ENCODE data around the gene BICDL1. TPM values are rescaled to one million over a fixed set of nuclear protein-coding genes. Genes with fewer than 3 reads are reported as not detected.

BICDL1 gene
- total and polyA plus RNA-seq, 2 donors (not counting 3 experiments of a cell fraction or from before 2014, with no cell fraction given) = 0.19 TPM; not detected in 1

DNA sequence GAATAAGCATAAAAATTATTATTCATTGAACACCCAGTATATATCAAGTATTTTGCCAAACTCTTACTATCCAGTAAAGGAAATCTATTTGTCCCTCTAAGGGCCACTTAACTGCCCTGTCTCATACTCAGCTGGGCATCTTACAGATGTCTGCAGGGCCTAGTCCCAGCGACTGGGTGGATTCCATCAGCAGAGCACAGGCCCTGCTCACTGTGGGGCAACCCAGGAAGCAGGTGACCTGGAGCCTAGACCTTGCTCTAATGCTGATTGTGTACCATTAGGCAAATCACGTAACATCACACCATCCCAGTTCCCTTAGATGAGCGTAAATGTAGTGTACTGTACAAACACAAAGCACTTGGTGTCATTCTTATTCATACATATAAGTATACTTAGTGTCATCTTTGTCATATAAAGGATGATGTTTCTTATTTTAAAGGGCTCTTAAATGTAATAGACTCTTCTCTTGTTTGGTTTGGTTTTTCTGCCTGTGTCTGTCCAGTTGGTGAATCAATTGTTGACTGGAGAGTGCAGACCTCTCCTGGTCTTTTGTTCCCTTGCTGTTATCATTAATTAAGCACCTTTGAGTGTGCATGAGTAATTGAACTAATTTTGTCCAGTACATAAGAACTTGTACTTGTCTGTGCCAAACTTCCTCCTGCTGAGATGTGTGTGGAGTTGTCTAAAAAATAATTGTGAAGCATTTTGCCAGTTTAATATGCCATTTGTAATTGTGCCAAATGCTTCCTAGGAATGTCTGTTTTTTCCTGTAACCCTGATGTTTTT, 78.2 kb downstream of the BICDL1 start:
- H2AFZ ChIP-seq (ENCODE audit: low read depth, low read length) = no peak overlapping the region
- H3K9me3 ChIP-seq (replicated peaks; ENCODE audit: control insufficient read depth, insufficient read depth, low read length) = no peaks in the 10 kb centered on the region
- H3K36me3 ChIP-seq (ENCODE audit: control insufficient read depth in 2 of 2, extremely low read depth in 1 of 2, insufficient read depth in 2 of 2, low read length in 2 of 2) = no peaks in the 10 kb centered on the region
- no peaks in the 10 kb centered on the region for H3K4me1 ChIP-seq (ENCODE audit: control insufficient read depth, extremely low read depth, insufficient read depth, low read length)
- no TSS peak for BruUV-seq (replicated peaks)
- no peak overlapping the region for H3K4me2 ChIP-seq (ENCODE audit: insufficient read depth, low read length)
- ChIA-PET POLR2A (no interaction called here), CTCF (no interaction called here)
- dilution Hi-C loops (cut with MboI; ENCODE audit: extremely low pct_ligation_motif_present, low sequenced_read_pairs) (no loop called here), intact Hi-C loops (cut with micrococcal nuclease) (no loop called here)
- H3K9me1 ChIP-seq (replicated peaks; ENCODE audit: control insufficient read depth, extremely low read depth, insufficient read depth, low read length) = no peaks in the 10 kb centered on the region
- FAIRE-seq (no peak), DNase-seq (ENCODE audit: low read depth, low spot score) (no peak)
- H3K4me3 ChIP-seq (replicated peaks in 1 of 3; ENCODE audit: insufficient read depth in 1 of 3, low read depth in 1 of 3, low read length in 3 of 3) = no peak overlapping the region
- TF ChIP-seq GATA2 (IDR thresholded peaks at IDR 0.05; ENCODE audit: insufficient read depth, insufficient read length, low read depth, low read length) = no peak
- TF ChIP-seq POLR2A (IDR thresholded peaks at IDR 0.05; ENCODE audit: low read depth, low read length) = no peak
- no peak for TF ChIP-seq JUN (IDR thresholded peaks at IDR 0.05; ENCODE audit: borderline replicate concordance, insufficient read depth, insufficient read length, low read depth)
- TF ChIP-seq FOS (IDR thresholded peaks at IDR 0.05; ENCODE audit: borderline replicate concordance, insufficient read depth, low read length) = no peak
- no peak for TF ChIP-seq POLR2AphosphoS5 (IDR thresholded peaks at IDR 0.05; ENCODE audit: insufficient read depth, low read depth, low read length)
- H4K20me1 ChIP-seq (replicated peaks; ENCODE audit: control insufficient read depth, extremely low read depth, insufficient read depth, low read length) = no peaks in the 10 kb centered on the region
- no peak overlapping the region for H3K27ac ChIP-seq (ENCODE audit: insufficient read depth, low read depth, low read length)
- H3K27me3 ChIP-seq (ENCODE audit: control insufficient read depth in 2 of 2, insufficient read depth in 2 of 2, low read length in 2 of 2) = peaks cover 25 to 37% of the 10 kb centered on the region in 2 experiments
- no peak overlapping the region for H3K9ac ChIP-seq (replicated peaks; ENCODE audit: extremely low read depth, insufficient read depth, low read length)
- no peaks in the 10 kb centered on the region for H3K79me2 ChIP-seq (ENCODE audit: control insufficient read depth, insufficient read depth, low read length)

DNA sequence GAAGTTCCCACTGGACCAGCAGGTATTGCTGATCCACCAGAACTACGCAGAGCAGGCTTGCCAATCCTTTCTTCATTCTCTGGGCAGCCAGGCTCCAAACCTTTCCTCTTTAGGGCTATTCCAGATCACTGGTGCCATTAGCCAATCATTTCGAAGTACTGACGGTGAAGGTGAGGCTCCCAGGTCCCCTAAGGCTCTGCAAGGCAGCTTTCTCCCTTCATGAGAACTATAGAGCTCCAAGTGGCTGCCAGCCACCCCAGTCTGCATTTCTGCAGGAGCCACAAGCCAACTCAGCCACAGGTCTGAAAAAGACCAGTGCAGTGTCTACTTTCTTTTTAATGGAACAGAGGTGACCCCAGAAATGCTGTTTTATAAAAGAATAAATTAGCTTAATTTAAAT, 78.9 kb downstream of the BICDL1 start:
- DNase-seq (ENCODE audit: low read depth, low spot score) (no peak), FAIRE-seq (no peak)
- Histone ChIP-seq H3K9me1 (replicated peaks; ENCODE audit: control insufficient read depth, extremely low read depth, insufficient read depth, low read length) (no peaks in the 10 kb centered on the region), H3K79me2 (ENCODE audit: control insufficient read depth, insufficient read depth, low read length) (no peaks in the 10 kb centered on the region), H3K9ac (replicated peaks; ENCODE audit: extremely low read depth, insufficient read depth, low read length) (no peak overlapping the region), H3K9me3 (replicated peaks; ENCODE audit: control insufficient read depth, insufficient read depth, low read length) (no peaks in the 10 kb centered on the region), H3K27me3 (ENCODE audit: control insufficient read depth in 2 of 2, insufficient read depth in 2 of 2, low read length in 2 of 2) (peaks cover 20 to 31% of the 10 kb centered on the region in 2 experiments), H3K36me3 (ENCODE audit: control insufficient read depth in 2 of 2, extremely low read depth in 1 of 2, insufficient read depth in 2 of 2, low read length in 2 of 2) (no peaks in the 10 kb centered on the region), H3K4me1 (ENCODE audit: control insufficient read depth, extremely low read depth, insufficient read depth, low read length) (no peaks in the 10 kb centered on the region), H4K20me1 (replicated peaks; ENCODE audit: control insufficient read depth, extremely low read depth, insufficient read depth, low read length) (no peaks in the 10 kb centered on the region), H3K4me3 (replicated peaks in 1 of 3; ENCODE audit: insufficient read depth in 1 of 3, low read depth in 1 of 3, low read length in 3 of 3) (no peak overlapping the region), H2AFZ (ENCODE audit: low read depth, low read length) (no peak overlapping the region), H3K4me2 (ENCODE audit: insufficient read depth, low read length) (no peak overlapping the region), H3K27ac (ENCODE audit: insufficient read depth, low read depth, low read length) (no peak overlapping the region)
- intact Hi-C loops (cut with micrococcal nuclease) (no loop called here), dilution Hi-C loops (cut with MboI; ENCODE audit: extremely low pct_ligation_motif_present, low sequenced_read_pairs) (no loop called here)
- BruUV-seq (replicated peaks) = no TSS peak
- CTCF ChIA-PET = no interaction called here
- no peak for TF ChIP-seq EZH2 (IDR thresholded peaks at IDR 0.05; ENCODE audit: borderline replicate concordance, low read depth, low read length, severe bottlenecking)
- TF ChIP-seq, protein P1, sequence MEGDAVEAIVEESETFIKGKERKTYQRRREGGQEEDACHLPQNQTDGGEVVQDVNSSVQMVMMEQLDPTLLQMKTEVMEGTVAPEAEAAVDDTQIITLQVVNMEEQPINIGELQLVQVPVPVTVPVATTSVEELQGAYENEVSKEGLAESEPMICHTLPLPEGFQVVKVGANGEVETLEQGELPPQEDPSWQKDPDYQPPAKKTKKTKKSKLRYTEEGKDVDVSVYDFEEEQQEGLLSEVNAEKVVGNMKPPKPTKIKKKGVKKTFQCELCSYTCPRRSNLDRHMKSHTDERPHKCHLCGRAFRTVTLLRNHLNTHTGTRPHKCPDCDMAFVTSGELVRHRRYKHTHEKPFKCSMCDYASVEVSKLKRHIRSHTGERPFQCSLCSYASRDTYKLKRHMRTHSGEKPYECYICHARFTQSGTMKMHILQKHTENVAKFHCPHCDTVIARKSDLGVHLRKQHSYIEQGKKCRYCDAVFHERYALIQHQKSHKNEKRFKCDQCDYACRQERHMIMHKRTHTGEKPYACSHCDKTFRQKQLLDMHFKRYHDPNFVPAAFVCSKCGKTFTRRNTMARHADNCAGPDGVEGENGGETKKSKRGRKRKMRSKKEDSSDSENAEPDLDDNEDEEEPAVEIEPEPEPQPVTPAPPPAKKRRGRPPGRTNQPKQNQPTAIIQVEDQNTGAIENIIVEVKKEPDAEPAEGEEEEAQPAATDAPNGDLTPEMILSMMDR (IDR thresholded peaks at IDR 0.05; ENCODE audit: extremely low read depth in 1 of 2, insufficient read depth in 1 of 2, low read depth in 1 of 2, low read length in 2 of 2) = no peak
- no peak for TF ChIP-seq POLR2AphosphoS5 (IDR thresholded peaks at IDR 0.05; ENCODE audit: insufficient read depth, low read depth, low read length)
- no peak for TF ChIP-seq GATA2 (IDR thresholded peaks at IDR 0.05; ENCODE audit: insufficient read depth, insufficient read length, low read depth, low read length)
- TF ChIP-seq, protein P2, sequence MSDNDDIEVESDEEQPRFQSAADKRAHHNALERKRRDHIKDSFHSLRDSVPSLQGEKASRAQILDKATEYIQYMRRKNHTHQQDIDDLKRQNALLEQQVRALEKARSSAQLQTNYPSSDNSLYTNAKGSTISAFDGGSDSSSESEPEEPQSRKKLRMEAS (IDR thresholded peaks at IDR 0.05; ENCODE audit: insufficient read depth, insufficient read length) = no peak
- no peak for TF ChIP-seq MYC (IDR thresholded peaks at IDR 0.05; ENCODE audit: low read depth, low read length)
- no peak for TF ChIP-seq POLR2A (IDR thresholded peaks at IDR 0.05; ENCODE audit: low read depth, low read length)
- TF ChIP-seq FOS (IDR thresholded peaks at IDR 0.05; ENCODE audit: borderline replicate concordance, insufficient read depth, low read length) = no peak
- no peak for TF ChIP-seq JUN (IDR thresholded peaks at IDR 0.05; ENCODE audit: borderline replicate concordance, insufficient read depth, insufficient read length, low read depth)
- POLR2A ChIA-PET = no interaction called here

All from endothelial cell of umbilical vein (primary cell).